Ascending aorta (tissue), 2 donors: ENCODE results near the gene KCNMA1. TPM values are rescaled to one million over a fixed set of nuclear protein-coding genes. Genes with fewer than 3 reads are reported as not detected.

ENCODE experiments used
- DNase-seq, 2 donors: peaks; one replicate each; pipeline ENCODE4 v3.0.0-alpha.2; 2019; ENCODE audit warnings: low spot score in 2 of 2
- H3K27ac ChIP-seq, 2 donors: fragments of 200-600 bp; sonication (generic); one replicate each; pipeline ENCODE4 v1.5.1; 2016 to 2017; ENCODE audit warnings: mild to moderate bottlenecking in 1 of 2
- H3K27me3 ChIP-seq: fragments of 200-600 bp; sonication (generic); one replicate; pipeline ENCODE4 v1.5.1; 2017
- H3K36me3 ChIP-seq, 2 donors: fragments of 200-600 bp; sonication (generic); one replicate each; pipeline ENCODE4 v1.5.1; 2016
- H3K4me1 ChIP-seq, 2 donors: fragments of 200-600 bp; sonication (generic); one replicate each; pipeline ENCODE4 v1.5.1; 2016 to 2017; ENCODE audit warnings: mild to moderate bottlenecking in 1 of 2
- H3K4me3 ChIP-seq, 2 donors: fragments of 200-600 bp; sonication (generic); one replicate each; pipeline ENCODE4 v1.5.1; 2016 to 2017; ENCODE audit warnings: mild to moderate bottlenecking in 1 of 2
- H3K9me3 ChIP-seq, 2 donors: fragments of 200-600 bp; sonication (generic); one replicate each; pipeline ENCODE4 v1.5.1; 2016
- intact Hi-C: fragments of 100-400 bp; cut with DNase I; formaldehyde crosslinking; loops from one replicate; pipeline ENCODE4 v1.15.1; 2023
- total RNA-seq: library from RNA; depleted of rRNA; stranded (reverse); fragments of >200 nt; gene quantifications from one replicate; pipeline ENCODE4 v1.1.0, GENCODE V29; 2016
- TF ChIP-seq, protein P1 (sequence below), 3 experiments: fragments of 200-600 bp in 2 of 3; fragments of 450-650 bp in 1 of 3; sonication (generic) in 2 of 3; IDR thresholded peaks; one replicate each; pipeline ENCODE4 v1.5.1; 2016 to 2019; ENCODE audit warnings: antibody characterized with exemption in 3 of 3, mild to moderate bottlenecking in 1 of 3, moderate library complexity in 1 of 3

KCNMA1 gene
- total RNA-seq, 1 donor from 2014 or later, result 28.6 TPM

DNA sequence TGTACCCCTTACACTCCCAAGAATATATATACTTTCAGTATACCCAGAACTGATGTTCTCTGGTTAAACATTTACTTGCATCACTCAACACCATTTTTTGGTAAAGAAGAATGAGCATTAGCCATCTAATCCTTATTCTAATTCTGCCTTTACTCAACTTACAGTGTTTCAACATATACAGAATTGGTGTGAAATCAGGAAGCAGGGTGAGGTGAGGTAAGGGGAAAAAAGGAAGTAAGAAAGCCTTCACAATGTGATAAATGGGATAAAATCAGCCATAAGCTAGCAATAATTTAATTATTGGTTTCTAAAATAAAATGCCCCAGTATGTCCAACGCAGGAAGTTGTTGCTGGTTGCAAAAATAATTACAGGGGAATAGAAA is 605.4 kb downstream of the KCNMA1 start:
- TF ChIP-seq, protein P1, sequence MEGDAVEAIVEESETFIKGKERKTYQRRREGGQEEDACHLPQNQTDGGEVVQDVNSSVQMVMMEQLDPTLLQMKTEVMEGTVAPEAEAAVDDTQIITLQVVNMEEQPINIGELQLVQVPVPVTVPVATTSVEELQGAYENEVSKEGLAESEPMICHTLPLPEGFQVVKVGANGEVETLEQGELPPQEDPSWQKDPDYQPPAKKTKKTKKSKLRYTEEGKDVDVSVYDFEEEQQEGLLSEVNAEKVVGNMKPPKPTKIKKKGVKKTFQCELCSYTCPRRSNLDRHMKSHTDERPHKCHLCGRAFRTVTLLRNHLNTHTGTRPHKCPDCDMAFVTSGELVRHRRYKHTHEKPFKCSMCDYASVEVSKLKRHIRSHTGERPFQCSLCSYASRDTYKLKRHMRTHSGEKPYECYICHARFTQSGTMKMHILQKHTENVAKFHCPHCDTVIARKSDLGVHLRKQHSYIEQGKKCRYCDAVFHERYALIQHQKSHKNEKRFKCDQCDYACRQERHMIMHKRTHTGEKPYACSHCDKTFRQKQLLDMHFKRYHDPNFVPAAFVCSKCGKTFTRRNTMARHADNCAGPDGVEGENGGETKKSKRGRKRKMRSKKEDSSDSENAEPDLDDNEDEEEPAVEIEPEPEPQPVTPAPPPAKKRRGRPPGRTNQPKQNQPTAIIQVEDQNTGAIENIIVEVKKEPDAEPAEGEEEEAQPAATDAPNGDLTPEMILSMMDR (IDR thresholded peaks at IDR 0.05), result no peak
- no peaks in the 10 kb centered on the region for H3K27me3 ChIP-seq
- no peaks in the 10 kb centered on the region for H3K36me3 ChIP-seq
- intact Hi-C loops, result no loop called here
- no peak for DNase-seq
- no peaks in the 10 kb centered on the region for H3K9me3 ChIP-seq
- peaks cover 0 to 7% of the 10 kb centered on the region in 2 donors for H3K4me1 ChIP-seq
- no peak overlapping the region for H3K4me3 ChIP-seq
- no peak overlapping the region for H3K27ac ChIP-seq

DNA sequence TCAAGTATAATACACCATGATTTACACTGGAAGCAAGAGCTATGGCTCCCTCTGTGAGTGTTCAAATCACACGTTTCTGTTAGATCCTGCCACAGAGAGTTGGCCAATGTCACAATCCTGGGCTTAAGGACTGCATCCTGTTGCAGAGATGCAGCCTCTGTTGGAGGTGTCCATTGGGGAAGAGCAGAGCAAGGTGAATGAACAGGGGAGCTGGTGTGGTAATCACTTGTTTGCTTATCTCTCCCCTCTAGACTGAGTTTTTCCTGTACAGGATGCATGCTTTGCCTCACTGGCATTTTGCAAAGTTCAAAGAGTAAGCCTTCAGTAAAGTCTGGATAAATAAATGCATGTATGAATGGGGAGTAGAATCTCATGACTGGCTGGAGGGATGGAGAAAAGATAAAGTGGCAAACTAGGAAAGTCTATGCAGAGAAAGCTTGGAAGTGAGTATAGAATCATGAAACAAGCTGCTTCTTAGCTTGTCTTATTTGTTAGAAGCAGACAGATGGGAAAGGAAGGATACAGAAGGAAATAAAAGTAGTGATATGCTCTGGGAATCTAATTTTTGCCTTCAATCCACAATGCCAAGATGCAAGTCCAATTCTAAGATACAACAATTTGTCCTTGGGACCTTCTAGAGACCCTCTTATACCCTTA is 605.9 kb downstream of the KCNMA1 start:
- TF ChIP-seq, protein P1 (IDR thresholded peaks at IDR 0.05), result no peak
- intact Hi-C loops, result no loop called here
- H3K27me3 ChIP-seq, result no peaks in the 10 kb centered on the region
- H3K9me3 ChIP-seq, result no peaks in the 10 kb centered on the region
- no peak overlapping the region for H3K4me3 ChIP-seq
- H3K36me3 ChIP-seq, result no peaks in the 10 kb centered on the region
- peaks cover 0 to 7% of the 10 kb centered on the region in 2 donors for H3K4me1 ChIP-seq
- H3K27ac ChIP-seq, result no peak overlapping the region
- no peak for DNase-seq

DNA sequence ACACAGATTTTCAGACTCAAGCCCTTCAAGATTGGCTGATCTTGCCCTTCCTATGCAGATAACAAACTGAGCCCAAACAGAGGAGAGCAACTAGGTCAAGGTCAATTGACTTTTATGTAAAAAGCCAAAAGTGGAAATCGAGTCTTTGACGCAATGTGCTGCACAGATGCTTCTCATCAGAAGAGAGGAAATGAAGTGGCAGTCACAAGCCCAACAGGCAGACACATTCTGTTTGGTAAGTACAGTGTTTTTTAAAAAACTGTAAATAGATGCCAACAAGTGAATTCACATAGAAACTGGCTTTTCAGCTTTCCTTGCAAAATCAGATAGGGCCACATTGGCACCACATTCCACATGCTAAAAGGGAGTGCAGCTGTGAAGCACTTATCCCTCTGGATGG is 606.6 kb downstream of the KCNMA1 start:
- H3K27me3 ChIP-seq, result no peaks in the 10 kb centered on the region
- no peak for DNase-seq
- H3K36me3 ChIP-seq, result no peaks in the 10 kb centered on the region
- H3K4me1 ChIP-seq, result peaks cover 0 to 7% of the 10 kb centered on the region in 2 donors
- no peaks in the 10 kb centered on the region for H3K9me3 ChIP-seq
- no peak overlapping the region for H3K4me3 ChIP-seq
- intact Hi-C loops, result no loop called here
- TF ChIP-seq, protein P1 (IDR thresholded peaks at IDR 0.05), result no peak
- H3K27ac ChIP-seq, result no peak overlapping the region

DNA sequence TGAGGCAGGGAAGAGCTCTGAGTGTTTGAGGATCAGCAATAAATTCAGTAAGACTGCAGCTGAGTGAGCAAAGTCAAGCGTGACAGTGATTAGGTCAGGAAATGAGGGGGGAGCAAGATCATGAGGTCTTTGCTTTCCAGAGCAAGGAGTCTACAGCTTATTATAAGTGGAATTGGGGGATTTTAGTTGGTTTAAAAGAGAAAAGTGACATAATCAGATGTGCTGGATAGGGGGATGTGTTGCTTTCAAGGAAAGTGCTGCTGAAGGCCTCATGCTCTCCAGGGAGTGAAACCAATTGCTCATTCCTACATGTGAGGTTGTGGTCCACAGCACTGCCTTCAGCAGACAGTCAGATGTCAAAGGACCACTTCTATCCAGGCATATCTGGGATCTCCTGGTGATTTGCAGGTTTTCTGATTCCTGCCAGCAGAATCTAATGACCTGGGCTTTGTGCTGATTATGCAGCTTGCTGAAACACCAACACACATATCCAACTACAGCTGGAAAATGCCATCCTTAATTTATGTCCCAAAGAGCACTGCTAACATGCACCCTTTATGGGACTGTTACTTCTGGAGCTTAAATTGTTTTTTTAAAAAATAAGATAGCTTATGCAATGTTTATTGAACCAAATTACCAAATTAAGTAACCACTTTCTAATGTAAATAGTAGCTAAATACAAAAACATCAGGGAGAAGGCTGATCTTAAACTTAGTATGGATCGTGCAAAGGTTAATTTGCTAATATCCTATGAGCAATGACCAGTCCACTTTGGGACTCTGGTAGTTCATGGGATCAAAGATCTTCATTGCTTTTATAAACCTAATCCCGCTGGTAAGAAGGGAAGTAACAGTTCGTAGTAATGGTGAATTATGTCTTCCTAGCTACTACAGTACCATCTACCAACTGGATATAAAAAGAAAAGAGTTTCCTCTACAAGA is 607.6 kb downstream of the KCNMA1 start:
- no peak for DNase-seq
- Histone ChIP-seq H3K27me3 (no peaks in the 10 kb centered on the region), H3K4me1 (peaks cover 0 to 4% of the 10 kb centered on the region in 2 donors), H3K27ac (no peak overlapping the region), H3K4me3 (no peak overlapping the region), H3K9me3 (no peaks in the 10 kb centered on the region), H3K36me3 (no peaks in the 10 kb centered on the region)
- intact Hi-C loops, result no loop called here
- TF ChIP-seq, protein P1 (IDR thresholded peaks at IDR 0.05), result no peak

DNA sequence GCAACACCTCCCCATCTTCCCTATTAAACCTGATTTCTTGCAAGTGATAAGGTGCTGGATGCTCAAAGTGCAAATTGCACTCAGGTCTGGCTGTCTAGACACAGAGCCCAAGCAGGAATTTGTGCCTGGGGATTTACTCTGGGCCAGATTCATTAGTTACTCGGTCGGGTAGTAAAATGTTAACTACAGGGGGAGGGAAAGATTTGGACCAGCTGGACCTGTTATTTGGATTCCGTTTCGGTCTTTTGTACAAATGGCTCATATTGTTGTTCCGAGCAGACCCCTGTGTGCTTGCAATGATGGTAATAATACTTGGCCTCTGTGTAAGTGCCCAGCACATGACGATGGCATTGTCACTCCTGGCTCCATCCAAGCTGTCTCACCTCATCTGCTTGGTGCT is 609.6 kb downstream of the KCNMA1 start:
- H3K4me1 ChIP-seq, result no peaks in the 10 kb centered on the region
- intact Hi-C loops, result no loop called here
- no peak overlapping the region for H3K27ac ChIP-seq
- no peaks in the 10 kb centered on the region for H3K36me3 ChIP-seq
- H3K4me3 ChIP-seq, result no peak overlapping the region
- H3K27me3 ChIP-seq, result no peaks in the 10 kb centered on the region
- DNase-seq, result no peak
- H3K9me3 ChIP-seq, result no peaks in the 10 kb centered on the region
- TF ChIP-seq, protein P1 (IDR thresholded peaks at IDR 0.05), result no peak
